Ishikawa (cell line): ENCODE measurements around the gene ZCCHC17.

Experiments used
- CEBPB ChIP-seq: IDR thresholded peaks from 2 replicates; pipeline ENCODE4 v1.6.1; 2012
- CREB1 ChIP-seq: IDR thresholded peaks from 2 replicates; pipeline ENCODE4 v1.6.1; 2012; ENCODE audit warnings: low read depth
- EGR1 ChIP-seq: IDR thresholded peaks from 2 replicates; pipeline ENCODE4 v1.6.1; 2012
- EP300 ChIP-seq: IDR thresholded peaks from 2 replicates; pipeline ENCODE4 v1.6.1; 2012; ENCODE audit warnings: borderline replicate concordance
- FOXM1 ChIP-seq: IDR thresholded peaks from 2 replicates; pipeline ENCODE4 v1.6.1; 2012; ENCODE audit warnings: low read depth, borderline replicate concordance
- MAX ChIP-seq: IDR thresholded peaks from 2 replicates; pipeline ENCODE4 v1.6.1; 2012
- NFIC ChIP-seq: IDR thresholded peaks from 2 replicates; pipeline ENCODE4 v1.6.1; 2012
- RAD21 ChIP-seq: IDR thresholded peaks from 2 replicates; pipeline ENCODE4 v1.6.1; 2012; ENCODE audit warnings: low read depth
- TAF1 ChIP-seq: IDR thresholded peaks from 2 replicates; pipeline ENCODE4 v1.6.1; 2012; ENCODE audit warnings: low read depth, mild to moderate bottlenecking
- TCF12 ChIP-seq: IDR thresholded peaks from 2 replicates; pipeline ENCODE4 v1.6.1; 2012; ENCODE audit warnings: low read depth
- TEAD4 ChIP-seq: IDR thresholded peaks from 2 replicates; pipeline ENCODE4 v1.6.1; 2012
- YY1 ChIP-seq: IDR thresholded peaks from 2 replicates; pipeline ENCODE4 v1.6.1; 2012; ENCODE audit warnings: low read depth
- ZBTB7A ChIP-seq: IDR thresholded peaks from 2 replicates; pipeline ENCODE4 v1.6.1; 2012; ENCODE audit warnings: low read depth
- TF ChIP-seq, protein P1 (sequence below): IDR thresholded peaks from 2 replicates; pipeline ENCODE4 v1.6.1; 2012; ENCODE audit warnings: low read depth, mild to moderate bottlenecking
- TF ChIP-seq, protein P2 (sequence below): IDR thresholded peaks from 2 replicates; pipeline ENCODE4 v1.6.1; 2012

ZCCHC17 gene

DNA sequence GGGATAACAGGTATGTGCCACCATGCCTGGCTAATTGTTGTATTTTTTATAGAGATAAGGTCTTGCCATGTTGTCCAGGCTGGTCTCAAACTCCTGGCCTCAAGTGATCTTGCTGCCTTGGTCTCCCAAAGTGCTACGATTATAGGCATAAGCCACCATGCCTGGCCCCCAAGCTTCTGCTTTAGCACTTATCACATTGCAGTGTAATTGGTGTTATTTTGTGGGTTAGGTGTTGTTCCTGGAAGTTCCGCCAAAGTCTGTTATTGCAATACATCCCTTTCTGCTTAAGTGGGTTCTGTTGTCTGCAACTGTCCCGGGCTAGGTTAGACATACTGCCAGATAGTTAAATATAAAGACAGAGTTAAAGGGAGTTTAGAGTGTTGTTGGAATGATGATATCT lies 3.4 kb downstream of the ZCCHC17 start:
- no peak for TF ChIP-seq NFIC
- TF ChIP-seq YY1, result no peak
- TF ChIP-seq EGR1, result no peak
- TF ChIP-seq, protein P1, sequence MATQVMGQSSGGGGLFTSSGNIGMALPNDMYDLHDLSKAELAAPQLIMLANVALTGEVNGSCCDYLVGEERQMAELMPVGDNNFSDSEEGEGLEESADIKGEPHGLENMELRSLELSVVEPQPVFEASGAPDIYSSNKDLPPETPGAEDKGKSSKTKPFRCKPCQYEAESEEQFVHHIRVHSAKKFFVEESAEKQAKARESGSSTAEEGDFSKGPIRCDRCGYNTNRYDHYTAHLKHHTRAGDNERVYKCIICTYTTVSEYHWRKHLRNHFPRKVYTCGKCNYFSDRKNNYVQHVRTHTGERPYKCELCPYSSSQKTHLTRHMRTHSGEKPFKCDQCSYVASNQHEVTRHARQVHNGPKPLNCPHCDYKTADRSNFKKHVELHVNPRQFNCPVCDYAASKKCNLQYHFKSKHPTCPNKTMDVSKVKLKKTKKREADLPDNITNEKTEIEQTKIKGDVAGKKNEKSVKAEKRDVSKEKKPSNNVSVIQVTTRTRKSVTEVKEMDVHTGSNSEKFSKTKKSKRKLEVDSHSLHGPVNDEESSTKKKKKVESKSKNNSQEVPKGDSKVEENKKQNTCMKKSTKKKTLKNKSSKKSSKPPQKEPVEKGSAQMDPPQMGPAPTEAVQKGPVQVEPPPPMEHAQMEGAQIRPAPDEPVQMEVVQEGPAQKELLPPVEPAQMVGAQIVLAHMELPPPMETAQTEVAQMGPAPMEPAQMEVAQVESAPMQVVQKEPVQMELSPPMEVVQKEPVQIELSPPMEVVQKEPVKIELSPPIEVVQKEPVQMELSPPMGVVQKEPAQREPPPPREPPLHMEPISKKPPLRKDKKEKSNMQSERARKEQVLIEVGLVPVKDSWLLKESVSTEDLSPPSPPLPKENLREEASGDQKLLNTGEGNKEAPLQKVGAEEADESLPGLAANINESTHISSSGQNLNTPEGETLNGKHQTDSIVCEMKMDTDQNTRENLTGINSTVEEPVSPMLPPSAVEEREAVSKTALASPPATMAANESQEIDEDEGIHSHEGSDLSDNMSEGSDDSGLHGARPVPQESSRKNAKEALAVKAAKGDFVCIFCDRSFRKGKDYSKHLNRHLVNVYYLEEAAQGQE, result no peak
- no peak for TF ChIP-seq FOXM1
- TF ChIP-seq CREB1, result no peak
- no peak for TF ChIP-seq TCF12
- TF ChIP-seq TAF1, result no peak

DNA sequence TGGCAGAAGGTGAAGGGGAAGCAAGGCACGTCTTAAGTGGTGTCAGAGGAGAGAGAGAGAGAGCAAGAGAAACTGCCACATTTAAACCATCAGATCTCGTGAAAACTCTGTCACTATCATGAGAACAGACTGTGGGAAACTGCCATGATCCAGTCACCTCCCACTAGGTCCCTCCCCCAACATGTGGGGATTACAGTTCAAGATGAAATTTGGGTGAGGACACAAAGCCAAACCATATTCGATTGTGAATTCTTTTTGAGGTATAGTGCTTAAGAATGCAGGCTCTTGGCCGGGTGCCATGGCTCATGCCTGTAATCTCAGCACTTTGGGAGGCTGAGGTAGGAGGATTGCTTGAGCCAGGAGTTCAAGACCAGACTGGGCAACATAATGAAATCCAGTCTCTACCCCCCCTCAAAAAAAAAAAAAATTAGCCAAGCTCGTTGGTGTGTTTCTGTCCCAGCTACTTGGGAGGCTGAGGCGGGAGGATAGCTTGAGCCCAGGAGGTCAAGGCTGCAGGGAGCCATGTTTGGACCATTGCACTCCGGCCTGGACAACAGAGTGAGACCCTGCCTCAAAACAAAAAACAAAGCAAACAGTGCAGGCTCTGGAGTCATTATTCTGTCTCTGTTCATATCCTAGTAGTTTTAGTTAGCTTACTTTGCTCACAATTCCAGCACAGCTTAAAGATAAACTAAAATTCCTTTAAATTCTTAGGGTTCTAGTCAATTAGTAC lies 6.0 kb downstream of the ZCCHC17 start:
- TF ChIP-seq CREB1 (no peak), TEAD4 (no peak), EP300 (no peak), CEBPB (no peak), EGR1 (no peak), RAD21 (no peak), ZBTB7A (no peak), FOXM1 (no peak), NFIC (no peak), MAX (no peak), TCF12 (no peak), TAF1 (no peak), YY1 (no peak)
- TF ChIP-seq, protein P2, sequence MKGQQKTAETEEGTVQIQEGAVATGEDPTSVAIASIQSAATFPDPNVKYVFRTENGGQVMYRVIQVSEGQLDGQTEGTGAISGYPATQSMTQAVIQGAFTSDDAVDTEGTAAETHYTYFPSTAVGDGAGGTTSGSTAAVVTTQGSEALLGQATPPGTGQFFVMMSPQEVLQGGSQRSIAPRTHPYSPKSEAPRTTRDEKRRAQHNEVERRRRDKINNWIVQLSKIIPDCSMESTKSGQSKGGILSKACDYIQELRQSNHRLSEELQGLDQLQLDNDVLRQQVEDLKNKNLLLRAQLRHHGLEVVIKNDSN, result no peak
- TF ChIP-seq, protein P1, result no peak

DNA sequence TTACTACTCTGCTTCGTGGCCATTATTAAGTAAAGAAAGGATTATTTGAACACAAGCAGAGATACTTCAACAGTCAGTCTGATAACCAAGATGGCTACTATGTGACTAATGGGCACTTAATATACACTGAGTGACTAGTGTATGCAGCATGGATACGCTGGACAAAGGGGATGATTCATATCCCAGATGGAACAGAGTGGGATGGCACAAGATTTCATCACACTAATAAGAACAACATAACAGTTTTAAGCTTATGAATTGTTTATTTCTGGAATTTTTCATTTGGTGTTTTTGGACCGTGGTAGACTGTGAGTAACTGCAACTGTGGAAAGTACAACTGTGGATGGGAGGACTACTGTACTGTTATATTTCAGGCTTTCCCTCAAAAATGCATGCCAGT lies 9.4 kb downstream of the ZCCHC17 start:
- no peak for TF ChIP-seq YY1
- no peak for TF ChIP-seq CEBPB
- no peak for TF ChIP-seq TEAD4
- no peak for TF ChIP-seq ZBTB7A
- TF ChIP-seq CREB1, result no peak
- TF ChIP-seq TAF1, result no peak
- TF ChIP-seq EGR1, result no peak
- TF ChIP-seq, protein P2, result no peak
- TF ChIP-seq MAX, result no peak
- TF ChIP-seq FOXM1, result no peak
- TF ChIP-seq, protein P1, result no peak
- no peak for TF ChIP-seq TCF12
- TF ChIP-seq NFIC, result no peak
- TF ChIP-seq RAD21, result no peak
- no peak for TF ChIP-seq EP300

DNA sequence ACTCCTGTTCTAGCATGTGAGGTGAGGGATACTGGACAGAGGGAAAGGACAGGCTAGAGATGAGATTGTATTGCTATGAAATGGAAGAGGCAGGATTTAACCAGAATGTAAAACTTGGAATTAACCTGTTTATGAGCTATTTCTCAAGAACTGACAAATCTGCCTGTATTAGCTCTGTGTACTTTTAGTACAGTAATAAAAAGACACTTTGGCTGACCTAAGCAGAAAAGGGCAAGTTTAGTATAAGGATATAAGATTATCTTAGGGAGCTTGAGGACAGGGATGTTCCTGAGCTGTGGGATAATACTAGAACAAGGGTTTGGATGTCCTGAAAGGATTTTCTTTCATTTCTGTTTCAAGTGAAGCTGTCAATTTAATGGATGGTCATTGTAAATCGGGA lies 11.2 kb downstream of the ZCCHC17 start:
- no peak for TF ChIP-seq CREB1
- TF ChIP-seq, protein P1, result no peak
- TF ChIP-seq CEBPB, result no peak
- no peak for TF ChIP-seq RAD21
- TF ChIP-seq TEAD4, result no peak
- no peak for TF ChIP-seq TCF12
